ENCODE results near the gene CPEB4. TPM values are rescaled to one million over a fixed set of nuclear protein-coding genes. Genes with fewer than 3 reads are reported as not detected.

CPEB4 gene
- total RNA-seq, 1 experiment from 2014 or later, result 27.7 TPM

DNA sequence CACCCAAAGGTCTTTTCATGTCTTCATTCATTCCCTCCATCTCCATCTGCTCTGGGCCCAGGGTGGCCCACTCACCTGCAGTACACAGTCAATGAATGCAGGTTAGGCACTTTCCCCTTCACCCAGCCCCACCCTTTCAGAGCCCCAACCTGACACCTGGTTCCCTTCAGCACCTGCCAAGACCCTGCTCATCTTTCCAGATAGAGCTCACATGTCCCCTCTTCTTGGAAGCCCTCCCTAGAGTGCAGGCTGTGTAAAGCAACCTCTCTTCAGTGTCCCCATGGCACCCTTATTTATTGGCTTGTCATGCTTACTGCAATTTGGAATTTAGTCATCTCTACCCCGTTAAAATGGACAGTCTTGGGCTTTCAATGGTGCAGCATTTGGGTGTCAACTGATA is 13.0 kb upstream of the CPEB4 start:
- TF ChIP-seq, protein P1, sequence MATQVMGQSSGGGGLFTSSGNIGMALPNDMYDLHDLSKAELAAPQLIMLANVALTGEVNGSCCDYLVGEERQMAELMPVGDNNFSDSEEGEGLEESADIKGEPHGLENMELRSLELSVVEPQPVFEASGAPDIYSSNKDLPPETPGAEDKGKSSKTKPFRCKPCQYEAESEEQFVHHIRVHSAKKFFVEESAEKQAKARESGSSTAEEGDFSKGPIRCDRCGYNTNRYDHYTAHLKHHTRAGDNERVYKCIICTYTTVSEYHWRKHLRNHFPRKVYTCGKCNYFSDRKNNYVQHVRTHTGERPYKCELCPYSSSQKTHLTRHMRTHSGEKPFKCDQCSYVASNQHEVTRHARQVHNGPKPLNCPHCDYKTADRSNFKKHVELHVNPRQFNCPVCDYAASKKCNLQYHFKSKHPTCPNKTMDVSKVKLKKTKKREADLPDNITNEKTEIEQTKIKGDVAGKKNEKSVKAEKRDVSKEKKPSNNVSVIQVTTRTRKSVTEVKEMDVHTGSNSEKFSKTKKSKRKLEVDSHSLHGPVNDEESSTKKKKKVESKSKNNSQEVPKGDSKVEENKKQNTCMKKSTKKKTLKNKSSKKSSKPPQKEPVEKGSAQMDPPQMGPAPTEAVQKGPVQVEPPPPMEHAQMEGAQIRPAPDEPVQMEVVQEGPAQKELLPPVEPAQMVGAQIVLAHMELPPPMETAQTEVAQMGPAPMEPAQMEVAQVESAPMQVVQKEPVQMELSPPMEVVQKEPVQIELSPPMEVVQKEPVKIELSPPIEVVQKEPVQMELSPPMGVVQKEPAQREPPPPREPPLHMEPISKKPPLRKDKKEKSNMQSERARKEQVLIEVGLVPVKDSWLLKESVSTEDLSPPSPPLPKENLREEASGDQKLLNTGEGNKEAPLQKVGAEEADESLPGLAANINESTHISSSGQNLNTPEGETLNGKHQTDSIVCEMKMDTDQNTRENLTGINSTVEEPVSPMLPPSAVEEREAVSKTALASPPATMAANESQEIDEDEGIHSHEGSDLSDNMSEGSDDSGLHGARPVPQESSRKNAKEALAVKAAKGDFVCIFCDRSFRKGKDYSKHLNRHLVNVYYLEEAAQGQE (IDR thresholded peaks at IDR 0.05; ENCODE audit: insufficient read depth in 1 of 2, low read depth in 2 of 2, low read length in 1 of 2), result no peak
- TF ChIP-seq, protein P2, sequence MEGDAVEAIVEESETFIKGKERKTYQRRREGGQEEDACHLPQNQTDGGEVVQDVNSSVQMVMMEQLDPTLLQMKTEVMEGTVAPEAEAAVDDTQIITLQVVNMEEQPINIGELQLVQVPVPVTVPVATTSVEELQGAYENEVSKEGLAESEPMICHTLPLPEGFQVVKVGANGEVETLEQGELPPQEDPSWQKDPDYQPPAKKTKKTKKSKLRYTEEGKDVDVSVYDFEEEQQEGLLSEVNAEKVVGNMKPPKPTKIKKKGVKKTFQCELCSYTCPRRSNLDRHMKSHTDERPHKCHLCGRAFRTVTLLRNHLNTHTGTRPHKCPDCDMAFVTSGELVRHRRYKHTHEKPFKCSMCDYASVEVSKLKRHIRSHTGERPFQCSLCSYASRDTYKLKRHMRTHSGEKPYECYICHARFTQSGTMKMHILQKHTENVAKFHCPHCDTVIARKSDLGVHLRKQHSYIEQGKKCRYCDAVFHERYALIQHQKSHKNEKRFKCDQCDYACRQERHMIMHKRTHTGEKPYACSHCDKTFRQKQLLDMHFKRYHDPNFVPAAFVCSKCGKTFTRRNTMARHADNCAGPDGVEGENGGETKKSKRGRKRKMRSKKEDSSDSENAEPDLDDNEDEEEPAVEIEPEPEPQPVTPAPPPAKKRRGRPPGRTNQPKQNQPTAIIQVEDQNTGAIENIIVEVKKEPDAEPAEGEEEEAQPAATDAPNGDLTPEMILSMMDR (IDR thresholded peaks at IDR 0.05), result no peak
- TF ChIP-seq SIN3A (IDR thresholded peaks at IDR 0.05; ENCODE audit: borderline replicate concordance, insufficient read depth, low read depth, low read length), result no peak
- TF ChIP-seq POLR2AphosphoS5 (IDR thresholded peaks at IDR 0.05; ENCODE audit: low read depth, low read length), result no peak
- TF ChIP-seq TCF7L2 (IDR thresholded peaks at IDR 0.05; ENCODE audit: low read depth, low read length), result no peak
- no peaks in the 10 kb centered on the region for H3K9me3 ChIP-seq (ENCODE audit: control insufficient read depth, insufficient read depth, low read depth, low read length)
- no peak overlapping the region for H3K27ac ChIP-seq (ENCODE audit: low read length)
- ChIA-PET POLR2A (no interaction called here), CTCF (no interaction called here)
- no peaks in the 10 kb centered on the region for H3K4me1 ChIP-seq (ENCODE audit: control insufficient read depth, insufficient read depth, low read length)
- H3K27me3 ChIP-seq (ENCODE audit: control insufficient read depth, insufficient read depth, low read length), result no peaks in the 10 kb centered on the region
- DNase-seq (ENCODE audit: low read depth, low spot score) (no peak), ATAC-seq (no peak)
- no TSS peak for BruUV-seq (replicated peaks)
- H3K4me3 ChIP-seq (ENCODE audit: low read depth in 2 of 2, low read length in 2 of 2), result no peak overlapping the region
- H3K36me3 ChIP-seq (ENCODE audit: control insufficient read depth, insufficient read depth, low read length), result no peaks in the 10 kb centered on the region
- in situ Hi-C loops (cut with HindIII; ENCODE audit: low pct_unique_long_range_greater_than_20kb, low sequenced_read_pairs), result no loop called here
- intact Hi-C loops (cut with micrococcal nuclease; ENCODE audit: unreplicated experiment), result no loop called here

DNA sequence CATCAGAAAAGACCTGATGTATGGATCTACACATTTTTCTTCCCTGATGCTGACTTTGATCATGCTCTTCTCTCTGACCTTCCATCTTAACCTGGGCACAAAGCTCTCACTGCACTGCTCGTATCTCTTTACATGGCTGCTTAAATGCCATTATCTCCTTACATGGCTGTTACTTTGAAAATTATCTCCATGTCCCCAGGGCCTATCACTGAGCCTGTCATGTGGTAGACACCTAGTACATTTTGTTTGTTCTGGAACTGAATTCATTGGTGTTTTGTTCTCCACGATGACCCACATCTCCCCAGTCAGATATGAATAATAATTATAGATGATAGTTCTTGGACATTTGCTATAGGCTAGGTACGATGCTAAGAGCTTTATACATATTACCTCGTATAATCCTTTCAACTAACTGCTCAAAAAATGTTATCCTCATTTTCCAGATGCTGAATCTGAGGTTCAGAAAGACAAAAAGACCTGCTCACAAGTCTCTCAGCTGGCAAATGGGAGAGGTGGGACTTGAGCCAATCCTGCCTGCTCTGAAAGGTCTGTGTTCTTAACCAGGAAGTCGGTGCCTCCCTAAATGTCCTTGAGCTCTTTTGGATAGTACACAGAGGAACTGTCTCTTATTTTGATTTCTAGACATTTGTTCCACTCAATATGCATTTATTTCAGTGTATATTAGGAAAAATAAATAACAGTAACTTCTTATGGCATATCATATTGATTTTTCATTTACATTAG is 9.8 kb upstream of the CPEB4 start:
- DNase-seq (ENCODE audit: low read depth, low spot score) (no peak), ATAC-seq (no peak)
- no peaks in the 10 kb centered on the region for H3K36me3 ChIP-seq (ENCODE audit: control insufficient read depth, insufficient read depth, low read length)
- POLR2A ChIA-PET, result no interaction called here
- no peaks in the 10 kb centered on the region for H3K4me1 ChIP-seq (ENCODE audit: control insufficient read depth, insufficient read depth, low read length)
- intact Hi-C loops (cut with micrococcal nuclease; ENCODE audit: unreplicated experiment) (no loop called here), in situ Hi-C loops (cut with HindIII; ENCODE audit: low pct_unique_long_range_greater_than_20kb, low sequenced_read_pairs) (no loop called here)
- no peak overlapping the region for H3K4me3 ChIP-seq (ENCODE audit: low read depth in 2 of 2, low read length in 2 of 2)
- no peaks in the 10 kb centered on the region for H3K27me3 ChIP-seq (ENCODE audit: control insufficient read depth, insufficient read depth, low read length)
- no peaks in the 10 kb centered on the region for H3K9me3 ChIP-seq (ENCODE audit: control insufficient read depth, insufficient read depth, low read depth, low read length)
- H3K27ac ChIP-seq (ENCODE audit: low read length), result no peak overlapping the region
- TF ChIP-seq POLR2AphosphoS5 (IDR thresholded peaks at IDR 0.05; ENCODE audit: low read depth, low read length), result no peak
- TF ChIP-seq, protein P2 (IDR thresholded peaks at IDR 0.05), result no peak
- no peak for TF ChIP-seq SIN3A (IDR thresholded peaks at IDR 0.05; ENCODE audit: borderline replicate concordance, insufficient read depth, low read depth, low read length)
- TF ChIP-seq TCF7L2 (IDR thresholded peaks at IDR 0.05; ENCODE audit: low read depth, low read length), result no peak
- TF ChIP-seq, protein P1 (IDR thresholded peaks at IDR 0.05; ENCODE audit: insufficient read depth in 1 of 2, low read depth in 2 of 2, low read length in 1 of 2), result no peak
- CTCF ChIA-PET, result no interaction called here
- BruUV-seq (replicated peaks), result no TSS peak

Data from Panc1 (cell line).